A549 (cell line): Measurements from ENCODE around the gene PLCB4. TPM values are rescaled to one million over a fixed set of nuclear protein-coding genes. Genes with fewer than 3 reads are reported as not detected.

Experiments used
- ATAC-seq, 2 experiments: fragments of 200-7000 bp in 1 of 2; fragments of >200 bp in 1 of 2; cut with Nextera tagmentation in 1 of 2; cut with Tn5 transposase in 1 of 2; 3 replicates each; pipeline versions ENCODE4 v1.8.0 to v1.9.1; 2018 to 2020; ENCODE audit warnings: mild to moderate bottlenecking in 1 of 2, moderate library complexity in 1 of 2
- CTCF ChIA-PET: fragments of 300-600 bp; sonication (Branson Sonifier 250); formaldehyde crosslinking; extraction: SDS; loops from one replicate; lab custom pipeline; 2021; ENCODE audit warnings: antibody characterized with exemption, inconsistent platforms; lab: Yijun Ruan, JAX
- POLR2A ChIA-PET: fragments of 350-600 bp; formaldehyde crosslinking; extraction: SDS; loops from one replicate; lab custom pipeline; 2021; ENCODE audit warnings: antibody characterized with exemption, inconsistent platforms; lab: Yijun Ruan, JAX
- DNase-seq, 2 experiments: peaks; one replicate each; pipeline versions ENCODE4 v3.0.0 to v3.0.0-alpha.2; 2011 to 2016; ENCODE audit warnings: low read depth in 1 of 2, low spot score in 1 of 2
- FAIRE-seq: peaks from 2 replicates; lab custom pipeline; 2011; peaks lifted over from hg19 to GRCh38; lab: Jason Lieb, UNC
- H3K27ac ChIP-seq, 2 experiments: fragments of >200 bp; sonication (Bioruptor Twin); formaldehyde crosslinking; 3 replicates each; pipeline ENCODE4 v1.5.1; 2016 to 2017
- H3K4me1 ChIP-seq: fragments of >200 bp; sonication (Bioruptor Twin); formaldehyde crosslinking; 3 replicates; pipeline ENCODE4 v1.6.1; 2016
- H3K4me2 ChIP-seq: fragments of >200 bp; sonication (Bioruptor Twin); formaldehyde crosslinking; 3 replicates; pipeline ENCODE4 v1.6.1; 2016
- H3K4me3 ChIP-seq: fragments of >200 bp; sonication (Bioruptor Twin); formaldehyde crosslinking; 3 replicates; pipeline ENCODE4 v1.5.1; 2016
- H3K9me3 ChIP-seq: fragments of >200 bp; sonication (Bioruptor Twin); formaldehyde crosslinking; 3 replicates; pipeline ENCODE4 v1.6.1; 2016
- CBX8 ChIP-seq: fragments of 200-600 bp; sonication (generic); IDR thresholded peaks from 2 replicates; pipeline ENCODE4 v1.6.1; 2016
- CEBPB ChIP-seq, 2 experiments: fragments of >200 bp in 1 of 2; sonication (Bioruptor Twin) in 1 of 2; formaldehyde crosslinking in 1 of 2; IDR thresholded peaks; 2 replicates each; pipeline ENCODE4 v1.6.1; 2012 to 2016
- CHD2 ChIP-seq: fragments of 150-350 bp; IDR thresholded peaks from 2 replicates; pipeline ENCODE4 v1.6.1; 2014; ENCODE audit warnings: low read length; ENCODE audit not compliant: partially characterized antibody
- CHD4 ChIP-seq: fragments of 200-600 bp; sonication (generic); IDR thresholded peaks from 2 replicates; pipeline ENCODE4 v1.6.1; 2016; ENCODE audit warnings: antibody characterized with exemption, mild to moderate bottlenecking, borderline replicate concordance
- CTCF ChIP-seq: fragments of >200 bp; sonication (Bioruptor Twin); formaldehyde crosslinking; IDR thresholded peaks from 3 replicates; pipeline ENCODE4 v1.5.1; 2016
- EHF ChIP-seq: fragments of 250-450 bp; sonication (Bioruptor Pico); IDR thresholded peaks from 2 replicates; pipeline ENCODE4 v1.5.0; 2020; ENCODE audit warnings: mild to moderate bottlenecking
- ELK1 ChIP-seq: fragments of 150-350 bp; IDR thresholded peaks from 2 replicates; pipeline ENCODE4 v1.6.1; 2014; ENCODE audit warnings: low read depth, mild to moderate bottlenecking, low read length
- FOSB ChIP-seq: fragments of 250-450 bp; sonication (Bioruptor Pico); IDR thresholded peaks from 2 replicates; pipeline ENCODE4 v1.5.0; 2020; ENCODE audit warnings: mild to moderate bottlenecking, moderate library complexity
- GATA3 ChIP-seq: IDR thresholded peaks from 2 replicates; pipeline ENCODE4 v1.6.1; 2012; ENCODE audit warnings: borderline replicate concordance
- HDAC2 ChIP-seq: fragments of 200-600 bp; sonication (generic); IDR thresholded peaks from 2 replicates; pipeline ENCODE4 v1.6.1; 2016
- HES2 ChIP-seq: fragments of >200 bp; sonication (Bioruptor Twin); formaldehyde crosslinking; IDR thresholded peaks from 2 replicates; pipeline ENCODE4 v1.6.1; 2016
- HEYL ChIP-seq: fragments of 250-450 bp; sonication (Bioruptor Pico); IDR thresholded peaks from 2 replicates; pipeline ENCODE4 v1.8.0; 2021; ENCODE audit warnings: mild to moderate bottlenecking, moderate library complexity
- HOXA7 ChIP-seq: fragments of 250-450 bp; sonication (Bioruptor Pico); IDR thresholded peaks from 2 replicates; pipeline ENCODE4 v1.5.0; 2020; ENCODE audit warnings: mild to moderate bottlenecking, moderate library complexity
- JUN ChIP-seq, 2 experiments: fragments of >200 bp; sonication (Bioruptor Twin); formaldehyde crosslinking; IDR thresholded peaks; 2 replicates in 1 of 2; 3 replicates in 1 of 2; pipeline ENCODE4 v1.6.1; 2016 to 2017
- JUNB ChIP-seq: fragments of >200 bp; sonication (Bioruptor Twin); formaldehyde crosslinking; IDR thresholded peaks from 2 replicates; pipeline ENCODE4 v1.6.1; 2016
- KDM1A ChIP-seq: fragments of 200-600 bp; sonication (generic); IDR thresholded peaks from 2 replicates; pipeline ENCODE4 v1.6.1; 2016; ENCODE audit warnings: low read depth, mild to moderate bottlenecking
- MAFK ChIP-seq: fragments of 450-650 bp; IDR thresholded peaks from 2 replicates; pipeline ENCODE4 v1.6.1; 2014; ENCODE audit not compliant: partially characterized antibody
- MAZ ChIP-seq: fragments of 150-350 bp; IDR thresholded peaks from 2 replicates; pipeline ENCODE4 v1.6.1; 2014; ENCODE audit warnings: antibody characterized with exemption, low read depth, low read length, borderline replicate concordance
- MYC ChIP-seq: IDR thresholded peaks from 2 replicates; pipeline ENCODE4 v1.6.1; 2012; ENCODE audit warnings: mild to moderate bottlenecking, inconsistent platforms, low read length, improper control_type of control experiment, borderline replicate concordance
- NFE2L2 ChIP-seq: fragments of 150-350 bp; conservative IDR thresholded peaks from 2 replicates; pipeline ENCODE4 v1.6.1; 2014; ENCODE audit warnings: low read length
- RAD21 ChIP-seq, 2 experiments: fragments of >200 bp in 1 of 2; sonication (Bioruptor Twin) in 1 of 2; formaldehyde crosslinking in 1 of 2; IDR thresholded peaks in 1 of 2; conservative IDR thresholded peaks in 1 of 2; 2 replicates in 1 of 2; 3 replicates in 1 of 2; pipeline ENCODE4 v1.6.1; 2012 to 2018; ENCODE audit warnings: inconsistent platforms in 1 of 2
- RARB ChIP-seq: fragments of 250-450 bp; sonication (Bioruptor Pico); IDR thresholded peaks from 2 replicates; pipeline ENCODE4 v1.8.0; 2021; ENCODE audit warnings: mild to moderate bottlenecking, moderate library complexity
- RFX5 ChIP-seq: fragments of 450-650 bp; IDR thresholded peaks from 2 replicates; pipeline ENCODE4 v1.7.1; 2014; ENCODE audit warnings: antibody characterized with exemption, mild to moderate bottlenecking, moderate library complexity
- RNF2 ChIP-seq: fragments of 200-600 bp; sonication (generic); IDR thresholded peaks from 2 replicates; pipeline ENCODE4 v1.6.1; 2016; ENCODE audit warnings: low read depth, mild to moderate bottlenecking, antibody characterized with exemption, moderate library complexity, borderline replicate concordance
- SMC3 ChIP-seq: fragments of >200 bp; sonication (Bioruptor Twin); formaldehyde crosslinking; IDR thresholded peaks from 3 replicates; pipeline ENCODE4 v1.6.1; 2018; ENCODE audit warnings: inconsistent platforms
- SREBF2 ChIP-seq: fragments of 450-650 bp; IDR thresholded peaks from 2 replicates; pipeline ENCODE4 v1.6.1; 2014; ENCODE audit warnings: mild to moderate bottlenecking, moderate library complexity
- TFCP2L1 ChIP-seq: fragments of 250-450 bp; sonication (Bioruptor Pico); IDR thresholded peaks from 2 replicates; pipeline ENCODE4 v1.5.0; 2021; ENCODE audit warnings: mild to moderate bottlenecking
- ZFP36 ChIP-seq: fragments of 450-650 bp; IDR thresholded peaks from 2 replicates; pipeline ENCODE4 v1.6.1; 2014; ENCODE audit warnings: borderline replicate concordance; ENCODE audit not compliant: partially characterized antibody
- ZNF302 ChIP-seq: fragments of 250-450 bp; sonication (Bioruptor Pico); IDR thresholded peaks from 2 replicates; pipeline ENCODE4 v1.9.0; 2021; ENCODE audit warnings: inconsistent platforms, mild to moderate bottlenecking, moderate library complexity
- WGBS: methylation state at CpG from one replicate; pipeline ENCODE4 v1.1.6; 2017; ENCODE audit errors: missing lambda C conversion rate; 5-methylcytosine and 5-hydroxymethylcytosine counted together
- polyA plus RNA-seq, 4 experiments: library from polyadenylated mRNA; depleted of rRNA in 3 of 4; stranded (reverse); fragments of >200 nt; fragmentation: RNase III in 1 of 4; extraction: RNeasy Plus Mini Kit Qiagen cat#74134 plus additional on column Dnase treatment in 1 of 4; gene quantifications; 2 replicates in 3 of 4; 3 replicates in 1 of 4; pipeline ENCODE4 v1.2.3, GENCODE V29; 2011 to 2017

PLCB4 gene
- polyA plus RNA-seq, 2 of the 4 experiments (the other 2 are of a cell fraction), result 17.1 to 32.1 TPM

GRCh38 chr20:9413001-9413400 is 344.1 kb downstream of the PLCB4 start:
- POLR2A ChIA-PET, result no interaction called here
- DNase-seq (no peak), FAIRE-seq (no peak), ATAC-seq (no peak)
- H3K9me3 ChIP-seq, result no peaks in the 10 kb centered on the region
- no peak overlapping the region for H3K27ac ChIP-seq
- WGBS, result 92% methylated on average over 10 of the region's 10 CpGs
- CTCF ChIA-PET, result interaction anchor here (1.2 to 11.9 kb wide), 3 partner anchors 45 to 204 kb away, joined by 3 to 385 read pairs (median 6); no protein-coding TSS in a partner anchor
- TF ChIP-seq CBX8, result no peak
- TF ChIP-seq EHF (CRISPR knock-in tag), result no peak
- no peak for TF ChIP-seq CHD2
- no peak for TF ChIP-seq RARB (CRISPR knock-in tag)
- TF ChIP-seq NFE2L2, result no peak
- no peak for TF ChIP-seq KDM1A
- TF ChIP-seq ELK1, result no peak
- TF ChIP-seq SMC3, result no peak
- TF ChIP-seq MAFK, result no peak
- no peak for TF ChIP-seq TFCP2L1 (CRISPR knock-in tag)
- no peak for TF ChIP-seq RNF2
- TF ChIP-seq MYC, result no peak
- TF ChIP-seq JUN (IDR thresholded peaks at IDR 0.05), result no peak
- no peak for TF ChIP-seq CTCF
- TF ChIP-seq HEYL (CRISPR knock-in tag), result no peak
- TF ChIP-seq ZNF302 (CRISPR knock-in tag), result no peak
- no peak for TF ChIP-seq RFX5
- no peak for TF ChIP-seq SREBF2
- no peak for TF ChIP-seq CHD4
- TF ChIP-seq HES2, result no peak
- H3K4me3 ChIP-seq, result no peak overlapping the region
- H3K4me2 ChIP-seq, result no peak overlapping the region
- H3K4me1 ChIP-seq, result peaks cover 16% of the 10 kb centered on the region; the same call in 2 of the 3 replicates

- ATAC-seq, result no peak
- H3K4me1 ChIP-seq, result no peaks in the 10 kb centered on the region
- ChIA-PET CTCF (interaction anchor here (0.7 to 11.9 kb wide), 3 partner anchors 8 to 201 kb away, joined by 3 to 385 read pairs (median 106); no protein-coding TSS in a partner anchor), POLR2A (no interaction called here)
- peak; percentile 72 for FAIRE-seq
- 99% methylated on average over 2 of the region's 2 CpGs for WGBS
- no peak overlapping the region for H3K4me3 ChIP-seq
- no peak for TF ChIP-seq HDAC2
- no peak for TF ChIP-seq EHF (CRISPR knock-in tag)
- no peak for TF ChIP-seq RNF2
- no peak for TF ChIP-seq CEBPB (IDR thresholded peaks at IDR 0.05)
- TF ChIP-seq HOXA7 (CRISPR knock-in tag), result no peak
- no peak for TF ChIP-seq RAD21 (conservative IDR thresholded peaks at IDR 0.05 in 1 of 2, IDR thresholded peaks at IDR 0.05 in 1 of 2)
- no peak for TF ChIP-seq HEYL (CRISPR knock-in tag)
- no peak for TF ChIP-seq FOSB (CRISPR knock-in tag)
- TF ChIP-seq MAZ, result no peak
- TF ChIP-seq GATA3, result no peak
- TF ChIP-seq ZNF302 (CRISPR knock-in tag), result no peak
- TF ChIP-seq SMC3, result no peak
- TF ChIP-seq ZFP36, result no peak
- TF ChIP-seq JUNB, result no peak
- H3K27ac ChIP-seq, result no peak overlapping the region
- no peaks in the 10 kb centered on the region for H3K9me3 ChIP-seq
- DNase-seq, result no peak
- H3K4me2 ChIP-seq, result no peak overlapping the region
Measured at GRCh38 chr20:9415426-9415825, 346.5 kb downstream of the PLCB4 start.
